NCI-H1417 treated with DMSO at 0.1 percent for 48 hours (cell line): ENCODE data around the gene RTN4RL1.
"Not testable (repeated sequence)": the region's sequence is repeated elsewhere in the genome, so short reads cannot be mapped to it uniquely, and the experiment has no call there.

ENCODE experiments used
- DNase-seq: peaks from one replicate; lab custom pipeline; 2025; lab: John Stamatoyannopoulos, UW

RTN4RL1 gene

DNA sequence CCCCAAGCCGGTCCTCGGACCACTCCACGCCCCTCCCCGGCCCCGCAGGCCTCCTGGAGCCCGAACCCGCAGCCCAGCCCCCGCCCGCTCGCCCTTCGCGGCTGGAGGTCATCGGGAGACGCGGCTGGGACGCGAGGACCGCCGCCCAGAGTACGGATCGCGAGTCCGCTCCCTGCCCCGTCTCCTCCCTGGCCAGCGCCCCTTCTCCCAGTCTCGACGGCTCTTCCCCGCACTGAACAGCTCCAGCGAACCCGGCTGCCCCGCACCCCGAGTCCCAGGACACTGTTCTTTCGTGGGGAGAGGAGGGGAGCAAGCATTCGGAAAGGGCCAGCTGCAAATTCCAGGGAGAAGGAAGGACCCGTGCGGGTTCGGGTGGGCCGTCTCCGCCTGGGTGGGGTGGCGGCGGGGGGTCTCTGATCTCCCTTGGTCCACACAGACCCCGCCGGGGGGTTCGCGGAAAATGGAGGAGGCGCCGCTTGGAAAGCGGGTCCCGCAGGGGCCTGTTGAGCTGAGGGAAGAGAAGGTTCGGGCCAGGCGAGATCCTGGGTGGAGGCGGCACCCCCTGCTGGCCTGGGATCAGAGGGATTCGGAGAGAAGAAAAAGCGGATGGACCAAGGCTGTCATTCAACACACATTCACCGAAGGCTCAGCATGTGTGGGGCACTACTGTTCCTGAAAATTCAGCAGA lies 632 bp upstream of the RTN4RL1 start:
- DNase-seq = no peak

DNA sequence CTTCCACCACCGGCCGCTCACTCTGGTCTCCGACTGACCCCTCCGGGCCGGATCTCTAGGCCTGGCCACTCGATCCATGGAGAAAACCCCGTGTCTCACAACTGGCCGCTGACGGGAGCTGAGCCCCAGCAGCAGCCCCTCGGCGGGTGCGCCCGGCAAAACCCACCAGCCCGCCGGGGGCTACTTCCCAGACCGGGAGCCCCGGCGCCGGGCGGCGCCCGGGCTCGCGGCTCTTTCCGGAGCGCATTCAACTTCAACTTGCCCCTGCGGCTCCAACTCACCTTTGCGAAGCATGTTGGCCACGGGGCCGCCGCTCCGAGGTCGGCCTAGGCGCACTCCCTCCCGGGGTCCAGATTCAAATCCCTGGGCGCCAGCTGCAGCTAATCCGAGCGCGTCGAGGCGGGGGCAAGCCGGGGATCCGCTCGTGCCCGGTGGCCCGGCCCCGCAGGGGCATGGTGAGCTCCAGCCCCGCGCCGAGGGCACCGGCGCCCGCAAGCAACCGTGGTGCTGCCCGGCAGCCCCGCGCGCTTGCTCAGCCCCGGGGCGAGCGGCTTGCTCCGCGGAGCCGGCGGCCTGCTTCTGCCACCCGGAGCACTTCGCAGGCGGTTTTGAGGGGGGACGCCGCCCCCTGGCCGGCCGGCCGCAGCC lies 438 bp downstream of the RTN4RL1 start:
- no peak for DNase-seq

DNA sequence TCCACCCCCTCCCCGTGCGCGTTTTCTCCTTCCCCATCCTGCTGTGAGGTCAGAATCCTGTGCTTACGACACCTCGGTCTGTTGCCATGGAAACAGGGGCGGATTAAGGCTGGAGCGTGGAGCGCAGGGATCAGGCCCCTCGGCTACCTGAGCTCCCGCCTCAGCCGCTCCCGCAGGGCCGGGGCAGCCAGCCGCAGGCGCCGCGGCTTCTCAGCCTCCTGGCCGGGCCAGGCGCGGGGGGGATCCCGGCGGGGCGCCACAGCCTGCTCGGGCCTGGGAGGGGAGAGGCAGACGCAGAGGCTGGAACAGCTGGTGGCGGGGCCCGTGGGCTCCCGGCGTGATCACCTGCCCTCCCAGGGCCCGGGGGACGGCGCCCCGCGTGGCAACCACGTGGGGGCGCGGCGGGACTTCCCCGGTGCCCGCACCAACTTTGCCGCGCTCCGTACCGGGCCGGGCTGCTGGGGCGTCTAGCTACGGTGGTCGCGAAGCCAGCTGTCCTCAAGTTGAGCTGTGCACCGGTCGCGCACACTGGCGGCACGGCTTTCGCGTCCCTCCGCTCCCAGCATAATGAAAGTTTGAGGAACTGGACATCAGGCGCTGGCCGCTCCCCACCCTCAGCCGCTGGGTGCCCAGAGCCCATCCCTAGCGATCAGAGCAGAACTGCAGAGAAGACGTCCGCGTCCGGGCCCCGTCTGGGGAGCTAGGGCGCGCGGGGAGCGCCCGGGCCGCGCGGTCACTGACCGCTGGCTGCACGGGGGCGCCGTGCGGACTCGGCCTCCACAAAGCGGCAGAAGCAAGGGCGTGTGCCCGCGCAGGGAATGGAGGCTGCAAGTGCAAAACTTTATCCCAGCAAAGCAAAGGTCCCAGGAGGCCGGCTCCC lies 1.2 kb downstream of the RTN4RL1 start:
- no peak for DNase-seq

DNA sequence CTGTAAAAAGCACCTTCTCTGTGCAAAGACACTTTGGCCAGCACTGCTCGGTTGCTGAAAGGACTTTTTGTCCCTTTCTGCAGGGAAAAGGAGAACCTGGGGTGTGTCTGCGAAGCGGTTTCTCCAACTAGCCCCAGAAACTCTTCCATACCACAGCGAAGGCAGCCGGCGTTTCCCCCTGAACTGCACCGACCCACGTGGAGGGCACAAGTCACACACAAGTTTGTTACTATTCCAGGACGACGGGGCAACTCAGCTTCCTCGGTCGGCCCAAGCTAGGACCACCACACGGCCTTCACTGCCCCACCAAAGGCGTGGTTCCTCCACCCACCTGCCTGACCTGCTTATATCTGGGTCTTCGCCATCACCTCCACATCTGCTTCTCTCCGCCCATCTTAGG lies 1.9 kb downstream of the RTN4RL1 start:
- DNase-seq = no peak

DNA sequence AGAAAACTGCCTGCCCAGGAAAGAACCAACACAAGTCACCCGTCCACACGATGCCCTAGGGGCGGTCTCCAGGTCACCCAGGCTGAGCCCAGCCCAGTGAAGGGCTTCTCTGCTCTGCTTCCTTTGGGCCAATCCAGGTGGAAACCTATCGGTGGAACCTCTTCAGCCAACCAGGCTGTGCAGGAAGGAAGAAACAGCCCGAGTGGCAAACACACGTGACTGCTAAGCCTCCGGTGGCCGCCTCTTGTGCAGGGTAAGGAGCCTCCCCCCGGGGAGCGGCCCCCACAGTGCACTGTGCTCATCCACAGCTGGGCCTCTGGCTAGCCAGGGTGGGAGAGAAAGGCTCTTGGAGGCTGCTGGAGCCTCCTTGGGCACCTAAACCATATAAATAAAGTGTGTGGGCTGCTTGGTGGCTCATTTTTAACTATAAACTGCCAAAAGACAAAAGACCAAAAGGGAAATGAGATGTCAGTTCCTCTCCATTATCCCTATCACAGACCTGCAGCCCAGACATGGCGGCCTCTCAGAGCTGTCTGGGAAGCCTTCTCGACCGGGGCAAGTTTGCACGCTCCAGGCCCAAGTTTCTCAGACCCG lies 2.4 kb downstream of the RTN4RL1 start:
- no peak for DNase-seq

DNA sequence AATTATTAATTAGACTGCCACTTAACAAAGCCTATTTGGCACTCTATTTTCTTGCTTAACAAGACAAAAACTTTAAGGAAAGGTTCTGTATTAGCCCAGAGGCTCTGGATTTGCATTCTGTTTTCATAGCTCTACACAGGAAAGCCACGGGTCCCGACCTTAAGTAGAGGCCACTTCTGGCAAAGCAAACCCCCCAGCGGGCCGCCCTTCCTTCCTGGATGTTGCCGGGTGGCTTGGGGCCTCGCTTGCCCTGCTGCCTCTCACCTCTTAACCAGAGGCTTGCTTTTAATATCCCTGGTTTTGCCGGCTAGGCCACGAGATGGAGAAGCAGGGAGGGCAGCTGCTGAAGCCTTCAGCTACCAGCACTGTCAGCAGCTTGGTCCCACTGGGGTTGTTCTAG lies 4.4 kb downstream of the RTN4RL1 start:
- DNase-seq = no peak

DNA sequence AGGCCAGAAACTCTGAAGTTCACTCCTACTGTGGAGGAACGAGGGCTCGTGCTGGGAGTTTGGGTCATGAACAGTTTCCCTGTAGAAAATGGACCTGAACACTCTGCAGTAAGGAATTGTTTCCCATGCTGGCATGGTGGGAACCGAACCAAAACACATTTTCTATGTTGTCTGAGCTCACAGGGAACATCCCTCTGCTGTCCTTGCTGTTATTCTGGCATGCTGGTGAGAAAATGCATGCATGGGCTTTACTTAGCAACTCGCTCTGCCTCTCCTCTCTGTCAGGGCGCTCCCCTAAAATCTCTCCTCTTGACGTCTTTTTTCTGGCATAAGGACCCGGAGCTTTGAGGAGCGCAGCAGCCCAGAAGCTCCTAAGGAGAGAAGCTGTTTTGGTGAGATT lies 5.4 kb downstream of the RTN4RL1 start:
- no peak for DNase-seq

DNA sequence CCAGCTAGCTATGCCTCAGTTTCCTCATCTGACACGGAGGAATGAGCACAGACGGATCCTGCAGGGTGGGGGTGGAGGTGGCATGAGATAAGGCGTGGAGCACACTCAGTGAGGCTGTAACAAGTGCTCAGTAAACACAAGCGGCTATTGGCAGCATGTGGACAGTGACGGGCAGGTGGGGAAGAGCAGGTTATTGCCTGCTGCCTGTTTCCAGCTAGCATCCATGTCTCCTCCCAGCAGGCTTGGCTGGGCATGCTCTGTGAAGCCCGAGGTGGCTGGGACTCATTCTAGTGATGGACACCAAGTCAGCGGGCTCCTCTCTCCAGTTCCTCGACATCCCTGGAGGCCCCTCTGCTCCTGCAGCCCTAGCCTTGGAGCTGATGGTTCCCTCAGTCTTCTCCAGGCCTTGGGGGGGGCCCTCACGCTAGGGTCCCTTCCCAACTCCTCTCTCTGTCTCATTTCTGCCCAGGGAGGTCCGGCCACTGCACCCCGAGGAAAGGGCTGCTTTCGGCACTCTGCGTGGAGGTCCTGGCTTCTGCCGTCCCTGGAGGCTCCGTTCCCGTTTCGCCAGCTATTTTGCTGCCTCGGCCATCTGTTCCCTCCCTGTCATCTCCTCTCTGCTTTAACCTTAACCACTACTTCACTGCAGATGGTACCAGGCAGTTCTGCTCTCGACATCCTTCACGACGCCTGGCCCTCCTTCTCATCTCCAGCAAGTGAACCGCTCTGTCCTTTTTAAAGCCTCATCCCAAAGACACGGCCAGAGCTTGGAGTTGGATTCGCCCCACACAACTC lies 6.2 kb downstream of the RTN4RL1 start:
- no peak for DNase-seq

DNA sequence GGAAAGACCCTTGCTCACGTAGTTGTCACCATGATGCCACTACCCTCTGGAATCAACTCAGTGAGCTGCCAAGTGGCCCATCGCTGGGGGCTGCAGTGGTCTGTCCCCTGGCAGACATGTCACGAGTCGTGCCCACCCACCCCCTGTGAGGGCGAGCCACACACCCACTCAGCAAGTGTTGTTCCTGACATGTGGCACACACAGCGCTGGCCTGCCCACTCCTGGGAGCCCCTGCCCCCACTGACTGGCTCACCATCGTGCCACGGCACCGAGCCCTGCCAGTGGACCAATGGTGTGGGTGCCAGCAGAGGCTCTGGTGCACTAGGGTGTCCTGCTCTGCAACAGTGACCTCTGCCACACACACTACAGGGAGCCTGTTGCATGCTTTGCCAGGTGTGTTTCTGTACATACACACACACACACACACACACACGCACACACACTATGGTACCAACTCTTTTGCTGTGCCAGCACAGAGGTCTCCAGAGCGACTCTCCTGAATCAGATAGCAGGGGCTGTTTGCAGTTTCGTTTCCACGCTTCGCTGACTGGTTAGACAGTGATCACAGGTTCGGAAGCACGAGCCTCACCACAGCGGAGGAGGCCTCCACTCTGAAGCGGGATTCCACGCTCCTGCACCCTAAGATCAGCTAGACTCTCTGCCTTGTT lies 7.7 kb downstream of the RTN4RL1 start:
- DNase-seq = no peak

DNA sequence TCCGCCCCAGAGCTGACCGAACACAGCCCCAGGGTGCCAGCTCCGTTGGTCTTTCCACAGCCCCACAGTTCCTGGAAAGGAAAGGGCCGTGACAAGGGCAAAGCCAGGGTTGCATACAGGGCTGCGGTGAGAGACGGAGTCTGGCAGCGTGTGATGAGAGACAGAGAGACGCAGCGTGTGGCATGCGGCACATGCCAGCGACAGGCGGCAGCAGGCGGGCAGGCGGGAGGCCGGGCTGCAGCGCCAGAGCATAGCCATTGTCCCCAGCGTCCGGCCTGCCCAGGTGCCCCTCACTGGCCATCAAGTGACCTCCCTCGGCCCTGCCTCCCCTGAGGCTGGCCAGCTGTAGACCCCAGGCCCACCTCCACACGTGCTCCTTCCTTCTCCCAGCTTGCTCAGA lies 8.6 kb downstream of the RTN4RL1 start:
- DNase-seq = no peak

DNA sequence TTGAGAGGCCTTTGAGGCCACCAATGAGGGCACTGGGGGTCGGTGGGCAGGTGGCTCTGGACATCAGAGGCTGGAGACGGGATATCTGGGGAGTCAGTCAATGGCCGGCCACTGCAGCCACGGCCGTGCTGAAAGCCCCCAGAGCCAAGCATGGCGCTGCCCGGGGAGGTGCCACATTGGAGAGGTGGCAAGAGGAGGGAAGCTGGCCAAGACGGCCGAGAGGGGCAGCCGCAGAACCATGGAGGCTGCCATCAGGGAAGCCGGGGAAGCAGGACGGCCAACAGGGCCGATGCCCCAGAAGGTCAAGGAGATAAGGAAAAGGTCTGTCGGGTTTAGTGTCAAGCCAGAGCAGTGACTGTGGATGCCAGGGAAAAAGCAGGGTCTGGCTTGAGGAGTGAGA lies 9.8 kb downstream of the RTN4RL1 start:
- DNase-seq = no peak

DNA sequence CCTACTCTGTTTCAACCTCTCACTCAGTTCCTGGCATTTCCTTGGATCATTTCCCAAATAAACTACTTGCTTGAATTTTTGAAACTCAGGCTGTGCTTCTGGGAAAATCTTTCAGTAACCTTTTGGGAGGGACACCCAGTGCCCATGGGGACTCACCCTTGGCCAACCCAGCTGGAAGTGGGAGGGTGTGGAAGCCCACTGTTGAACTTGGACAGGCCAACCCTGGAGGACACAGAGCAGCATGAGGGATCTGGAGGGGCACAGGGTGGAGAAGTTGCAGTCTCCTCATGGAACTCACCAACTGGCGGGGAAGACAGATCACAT lies 11.2 kb downstream of the RTN4RL1 start:
- DNase-seq = no peak

DNA sequence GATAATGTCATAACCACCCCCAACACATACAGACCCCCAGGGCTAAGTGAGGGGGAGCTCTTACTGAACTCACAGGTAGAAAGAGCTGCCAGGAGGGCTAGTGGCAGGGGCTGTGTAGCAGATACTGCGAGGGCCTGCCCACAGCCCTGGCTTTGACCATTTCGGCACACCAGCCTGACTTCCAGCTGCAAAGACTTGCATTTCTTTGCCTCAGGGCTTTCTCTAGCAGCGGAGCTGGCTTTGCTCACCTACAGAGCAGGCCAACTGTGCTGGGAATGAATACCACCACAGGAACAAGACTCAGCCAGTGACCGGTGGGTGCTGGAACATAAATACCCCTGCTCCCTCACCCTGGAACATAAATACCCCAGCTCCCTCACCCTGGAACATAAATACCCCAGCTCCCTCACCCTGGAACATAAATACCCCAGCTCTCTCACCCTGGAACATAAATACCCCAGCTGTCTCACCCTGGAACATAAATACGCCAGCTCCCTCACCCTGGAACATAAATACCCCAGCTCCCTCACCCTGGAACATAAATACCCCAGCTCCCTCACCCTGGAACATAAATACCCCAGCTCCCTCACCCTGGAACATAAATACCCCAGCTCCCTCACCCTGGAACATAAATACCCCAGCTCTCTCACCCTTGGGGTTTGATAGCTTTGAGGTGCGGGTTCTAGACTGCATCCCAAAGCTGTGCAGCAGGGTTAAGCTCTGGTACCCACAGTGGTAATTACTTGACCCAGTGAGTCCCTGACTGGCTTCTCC lies 11.7 kb downstream of the RTN4RL1 start:
- DNase-seq = not testable (repeated sequence)

DNA sequence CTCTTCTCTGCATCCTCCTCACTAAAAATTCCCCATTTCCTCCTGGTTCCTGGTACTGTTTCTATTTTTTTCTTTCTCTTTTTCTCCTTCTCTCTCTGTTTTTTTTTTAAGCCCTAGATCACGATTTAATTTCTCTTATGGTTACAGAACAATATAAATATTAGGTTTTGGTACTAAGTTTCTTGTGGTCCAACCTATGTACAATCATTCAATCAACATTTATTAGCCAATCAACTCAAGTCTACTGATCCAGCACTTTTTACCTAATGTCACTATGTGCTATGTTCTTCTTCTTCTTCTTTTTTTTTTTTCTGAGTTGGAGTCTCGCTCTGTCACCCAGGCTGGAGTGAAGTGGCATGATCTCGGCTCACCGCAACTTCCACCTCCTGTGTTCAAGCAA lies 12.6 kb downstream of the RTN4RL1 start:
- DNase-seq = no peak

DNA sequence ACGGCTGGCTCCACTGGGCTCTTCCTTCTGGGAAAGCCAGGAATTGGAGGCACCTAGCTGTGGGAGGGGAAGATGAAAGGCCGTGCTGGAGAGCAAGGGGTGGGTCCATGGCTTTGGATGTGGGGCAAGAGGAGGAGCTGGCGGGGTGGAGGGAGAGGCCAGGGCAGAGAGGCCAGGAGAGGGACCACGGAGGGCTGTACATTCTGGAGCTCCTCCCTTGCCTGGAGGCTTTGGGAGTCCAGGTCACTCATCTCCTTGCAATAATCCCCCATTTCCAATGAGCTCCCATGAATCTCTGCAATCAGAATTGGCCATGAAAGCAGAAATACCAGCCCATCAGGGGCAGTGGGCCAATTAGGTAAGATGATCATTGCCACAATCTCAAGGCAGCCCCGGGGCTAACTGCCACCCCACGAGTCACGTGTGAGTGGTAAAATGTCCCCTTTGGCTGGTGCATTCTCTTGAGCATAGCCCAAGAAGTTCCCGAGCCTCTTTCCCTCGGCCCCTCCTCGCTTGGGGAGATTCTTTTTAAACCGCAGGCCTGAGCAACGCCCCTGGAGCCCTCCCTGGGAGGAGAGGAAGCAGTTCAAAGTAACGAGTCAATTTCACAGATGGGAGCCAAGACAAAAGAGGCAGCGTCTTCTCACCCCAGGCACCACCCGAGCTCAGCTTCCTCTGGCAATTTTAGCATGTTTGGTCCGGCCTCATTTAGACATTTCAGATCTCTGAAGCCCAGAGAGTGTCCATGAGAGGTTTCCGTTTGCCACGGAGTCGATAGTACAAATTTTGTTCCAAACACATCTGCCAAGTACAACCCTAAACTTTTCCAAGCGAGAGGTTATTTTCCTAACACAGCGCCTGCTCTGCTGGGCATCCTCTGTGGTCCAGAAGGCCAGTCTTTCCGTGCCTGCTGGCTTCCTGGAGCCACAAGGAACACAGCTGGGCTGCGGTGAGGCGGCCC lies 13.4 kb downstream of the RTN4RL1 start:
- DNase-seq = no peak

DNA sequence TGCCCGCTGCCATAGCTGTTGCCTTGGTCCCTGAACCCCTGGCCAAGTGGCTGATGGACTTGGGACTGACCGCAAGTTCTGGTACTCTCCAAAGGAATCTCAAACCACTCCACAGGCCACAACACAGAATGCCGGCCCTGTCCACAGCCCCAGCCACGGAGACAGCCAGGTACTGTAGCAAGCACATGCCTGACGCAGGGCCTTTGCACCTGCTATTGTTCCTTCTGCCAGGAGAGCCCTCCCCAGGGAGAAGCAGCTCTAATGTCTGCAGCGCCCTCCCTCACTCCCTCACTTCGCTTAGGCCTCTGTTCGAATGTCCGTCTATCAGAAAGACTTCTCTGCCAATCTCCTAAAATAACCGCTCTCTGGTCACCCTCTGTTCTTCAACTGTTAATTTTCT lies 15.4 kb downstream of the RTN4RL1 start:
- no peak for DNase-seq

DNA sequence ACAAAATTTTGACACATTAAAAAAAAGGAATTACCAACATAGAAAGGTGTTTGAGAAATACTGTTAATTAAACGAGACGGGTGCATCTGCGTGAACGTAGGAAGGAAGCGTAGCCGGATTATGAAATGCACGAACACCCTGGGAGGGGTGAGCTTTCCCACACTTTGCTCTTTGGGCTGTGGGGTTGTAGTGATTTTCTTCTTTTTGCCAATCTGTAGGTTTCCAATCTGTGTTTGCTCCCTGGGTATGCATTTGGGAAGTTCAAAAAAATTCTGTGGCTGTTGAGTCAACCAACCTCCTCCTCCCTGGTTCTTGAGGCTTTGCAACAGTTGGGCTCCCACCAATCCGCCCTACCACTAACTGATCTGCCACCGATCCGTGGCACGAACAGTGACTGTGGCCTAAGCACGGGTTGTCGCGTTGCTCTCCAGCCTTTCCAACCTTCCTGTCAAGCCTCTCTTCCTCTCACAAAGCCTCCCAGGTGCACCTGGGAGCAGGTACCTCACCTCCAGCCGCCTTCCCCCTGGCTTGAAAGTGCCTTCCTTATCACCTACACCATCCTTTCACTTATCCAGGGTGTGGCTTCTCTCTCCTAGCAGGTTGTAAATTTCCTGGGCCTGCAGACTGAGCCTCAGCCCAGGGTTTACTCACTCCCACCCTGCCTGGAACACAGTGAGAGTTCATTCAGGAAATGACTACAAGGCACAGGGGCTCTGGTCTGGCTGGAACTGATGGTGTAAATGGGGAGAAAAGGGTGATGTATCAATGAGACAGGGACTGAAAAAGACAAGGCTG lies 16.6 kb downstream of the RTN4RL1 start:
- no peak for DNase-seq

DNA sequence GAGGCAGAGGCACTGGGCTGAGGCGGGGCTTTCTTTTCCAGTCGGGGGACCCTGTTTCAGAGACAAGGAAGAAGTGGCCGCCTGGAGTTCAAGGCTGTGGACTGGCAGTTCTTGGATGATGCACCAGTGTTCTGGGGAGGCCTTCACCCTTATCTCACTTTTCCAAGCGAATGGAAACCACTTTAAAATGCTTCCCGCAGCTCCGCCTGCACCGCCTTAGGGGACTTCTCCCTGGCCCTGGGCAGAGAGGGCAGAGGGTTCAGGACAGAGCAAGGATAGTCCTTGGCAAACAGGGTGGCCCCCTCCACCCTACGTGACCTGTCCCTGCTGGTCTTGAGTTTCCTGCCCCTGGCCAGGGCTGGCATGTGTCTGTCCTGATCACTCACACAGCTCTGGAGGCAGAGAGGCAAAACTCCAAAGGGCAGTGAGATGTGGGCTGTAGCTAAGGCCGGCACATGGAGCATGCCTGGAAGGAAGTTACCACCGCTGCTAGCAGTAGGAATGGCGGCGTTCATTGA lies 20.6 kb downstream of the RTN4RL1 start:
- DNase-seq = no peak
